VCaP (cell line): ENCODE measurements around the gene NLRP9.

Experiments
- H3K27ac ChIP-seq: fragments of 450-650 bp; 2 replicates; pipeline ENCODE4 v1.5.1; 2017
- TF ChIP-seq, protein P1 (sequence below): fragments of 450-650 bp; conservative IDR thresholded peaks from 2 replicates; pipeline ENCODE4 v1.5.1; 2017; ENCODE audit warnings: mild to moderate bottlenecking, moderate library complexity

Gene NLRP9

DNA sequence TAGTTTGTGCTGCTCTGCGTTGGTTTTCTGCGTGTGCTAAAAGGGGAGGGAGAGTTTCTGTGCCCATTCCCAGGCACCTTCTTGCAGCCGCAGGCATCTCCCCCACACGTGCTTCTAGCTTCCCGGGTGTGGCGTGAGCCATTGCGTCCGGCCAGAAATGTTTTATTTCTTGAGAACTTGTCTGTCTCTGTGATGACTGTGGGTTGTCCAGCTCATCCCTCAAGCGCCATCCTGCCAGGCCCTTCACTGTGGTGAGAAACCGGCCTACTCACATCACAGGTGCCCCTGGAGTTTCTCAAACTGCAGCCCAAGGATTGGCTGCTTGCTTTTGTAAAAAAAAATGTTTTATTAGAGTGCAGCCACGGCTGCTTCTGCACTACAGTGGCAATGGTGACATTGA is 39.0 kb downstream of the NLRP9 start:
- H3K27ac ChIP-seq, result no peak overlapping the region
- TF ChIP-seq, protein P1, sequence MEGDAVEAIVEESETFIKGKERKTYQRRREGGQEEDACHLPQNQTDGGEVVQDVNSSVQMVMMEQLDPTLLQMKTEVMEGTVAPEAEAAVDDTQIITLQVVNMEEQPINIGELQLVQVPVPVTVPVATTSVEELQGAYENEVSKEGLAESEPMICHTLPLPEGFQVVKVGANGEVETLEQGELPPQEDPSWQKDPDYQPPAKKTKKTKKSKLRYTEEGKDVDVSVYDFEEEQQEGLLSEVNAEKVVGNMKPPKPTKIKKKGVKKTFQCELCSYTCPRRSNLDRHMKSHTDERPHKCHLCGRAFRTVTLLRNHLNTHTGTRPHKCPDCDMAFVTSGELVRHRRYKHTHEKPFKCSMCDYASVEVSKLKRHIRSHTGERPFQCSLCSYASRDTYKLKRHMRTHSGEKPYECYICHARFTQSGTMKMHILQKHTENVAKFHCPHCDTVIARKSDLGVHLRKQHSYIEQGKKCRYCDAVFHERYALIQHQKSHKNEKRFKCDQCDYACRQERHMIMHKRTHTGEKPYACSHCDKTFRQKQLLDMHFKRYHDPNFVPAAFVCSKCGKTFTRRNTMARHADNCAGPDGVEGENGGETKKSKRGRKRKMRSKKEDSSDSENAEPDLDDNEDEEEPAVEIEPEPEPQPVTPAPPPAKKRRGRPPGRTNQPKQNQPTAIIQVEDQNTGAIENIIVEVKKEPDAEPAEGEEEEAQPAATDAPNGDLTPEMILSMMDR, result no peak

DNA sequence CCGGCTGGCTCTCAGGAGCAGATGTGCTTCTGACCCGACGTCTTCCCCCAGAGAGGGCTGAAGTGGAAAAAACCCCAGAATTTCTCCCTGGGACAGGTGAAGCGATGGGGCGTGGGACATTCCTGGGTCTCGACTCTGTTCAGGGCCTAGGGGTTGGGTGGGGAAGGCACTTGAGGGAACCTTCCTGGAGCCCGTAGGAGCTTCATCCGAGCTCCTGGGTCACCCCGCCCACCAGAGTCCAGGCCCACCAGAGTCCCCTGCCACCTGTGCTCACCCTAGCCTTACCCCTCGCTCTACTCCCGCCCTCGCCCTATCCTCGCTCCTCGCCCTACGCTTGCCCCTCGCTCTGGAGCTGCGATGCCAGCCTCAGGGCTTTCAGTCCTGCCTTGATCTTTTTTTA is 39.9 kb downstream of the NLRP9 start:
- TF ChIP-seq, protein P1, result no peak
- no peak overlapping the region for H3K27ac ChIP-seq

GRCh38 chr19:55697698-55698097 is 40.5 kb downstream of the NLRP9 start:
- no peak overlapping the region for H3K27ac ChIP-seq
- TF ChIP-seq, protein P1, result no peak

- H3K27ac ChIP-seq, result no peak overlapping the region
- TF ChIP-seq, protein P1, result no peak
Observed at GRCh38 chr19:55697069-55697440, 41.1 kb downstream of the NLRP9 start.

- H3K27ac ChIP-seq, result no peak overlapping the region
- TF ChIP-seq, protein P1, result no peak
Observed at GRCh38 chr19:55696301-55697068, 41.7 kb downstream of the NLRP9 start.

DNA sequence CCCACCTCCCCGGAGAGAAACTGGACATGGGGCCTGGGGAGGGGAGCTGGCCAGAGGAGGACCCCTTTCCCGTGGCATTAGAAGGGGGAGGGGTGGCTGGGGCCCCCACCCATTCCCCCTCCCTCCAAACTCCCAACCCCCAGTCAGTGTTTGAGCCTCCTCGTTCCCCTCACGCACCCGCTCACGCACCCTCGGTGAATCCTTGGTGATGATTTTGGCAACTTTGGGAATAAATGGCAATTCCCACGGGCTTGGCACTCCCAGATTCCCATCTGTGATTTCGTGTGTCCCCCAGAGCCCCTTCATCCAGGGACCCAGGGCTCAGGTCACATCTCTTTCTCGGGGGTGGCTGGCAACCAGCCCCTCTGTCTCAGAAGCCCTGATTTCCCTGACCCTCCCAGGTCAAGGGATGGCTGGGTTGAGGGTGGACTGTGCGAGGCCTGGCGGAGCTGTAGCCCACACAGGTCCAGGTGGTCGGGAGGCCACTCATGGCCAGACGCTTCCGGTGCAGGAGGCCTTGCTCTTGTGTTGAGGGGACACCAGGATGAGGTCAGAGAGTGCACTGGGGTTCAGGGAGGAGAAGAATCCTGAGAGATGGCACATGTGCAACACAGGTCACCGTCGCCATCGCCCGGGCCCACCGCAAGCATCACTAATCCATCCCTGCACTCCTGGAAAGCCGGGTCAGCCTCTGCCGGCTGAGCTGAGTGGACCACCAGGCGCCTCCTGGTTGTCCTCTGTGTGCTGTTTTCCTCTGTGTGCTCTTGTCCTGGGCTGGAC is 42.5 kb downstream of the NLRP9 start:
- no peak overlapping the region for H3K27ac ChIP-seq
- TF ChIP-seq, protein P1, result no peak

- TF ChIP-seq, protein P1, result no peak
- H3K27ac ChIP-seq, result no peak overlapping the region
Observed at GRCh38 chr19:55694656-55695491, 43.3 kb downstream of the NLRP9 start.
